HG02970 (cell line): Measurements from ENCODE around the gene MBOAT2.
"Not testable (repeated sequence)": the region's sequence is repeated elsewhere in the genome, so short reads cannot be mapped to it uniquely, and the experiment has no call there.

Experiments used
- ATAC-seq: cut with Tn5 transposase; IDR thresholded peaks from one replicate; pipeline ENCODE4 v1.9.1; 2021; ENCODE audit warnings: mild to moderate bottlenecking, moderate library complexity, moderate number of reproducible peaks; ENCODE audit not compliant: unreplicated experiment, low FRiP score

MBOAT2 gene

GRCh38 chr2:8965216-8965969, 38.1 kb downstream of the MBOAT2 start:
- no peak for ATAC-seq

GRCh38 chr2:8962890-8963289, 40.6 kb downstream of the MBOAT2 start:
- ATAC-seq = no peak

DNA sequence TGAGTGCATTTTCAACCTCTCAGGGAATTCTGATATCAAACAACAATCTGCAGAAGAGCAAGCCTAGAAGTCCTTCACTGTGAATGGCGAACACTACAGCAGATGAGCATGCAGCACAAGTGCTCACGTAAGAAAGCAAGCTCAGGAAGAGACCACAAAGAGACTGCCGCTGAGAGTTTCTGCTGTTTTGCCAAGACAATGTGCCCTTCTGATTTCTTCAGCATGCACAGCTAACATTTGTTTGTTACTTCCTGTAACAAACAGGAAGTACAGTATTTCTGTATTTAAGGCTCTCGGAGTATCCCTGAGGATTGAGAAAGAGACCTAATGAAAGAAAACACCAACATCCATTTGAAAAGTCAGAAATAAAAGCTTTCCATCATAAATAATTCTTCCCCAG, 45.9 kb downstream of the MBOAT2 start:
- no peak for ATAC-seq

GRCh38 chr2:8956774-8957173, 46.7 kb downstream of the MBOAT2 start:
- ATAC-seq = no peak

DNA sequence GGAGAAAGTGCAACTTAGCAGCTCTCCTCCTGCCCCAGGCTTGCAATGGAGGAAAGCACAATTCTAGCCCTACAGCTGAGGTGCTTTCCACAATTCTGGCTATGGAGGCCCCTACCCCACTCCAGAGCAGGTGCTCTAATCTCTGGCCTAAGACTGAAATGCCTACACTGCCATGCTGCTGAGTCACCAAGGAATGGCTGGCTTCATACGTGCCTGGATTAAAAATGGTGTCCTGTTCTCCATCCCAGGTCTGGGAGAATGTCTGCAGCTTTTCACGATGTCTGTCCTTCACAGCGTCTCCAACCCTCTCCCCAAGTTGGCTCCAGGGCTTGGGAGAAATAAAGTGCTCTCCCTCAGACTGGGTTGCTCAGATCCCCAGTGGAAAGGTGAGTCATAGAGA, 48.5 kb downstream of the MBOAT2 start:
- no peak for ATAC-seq

DNA sequence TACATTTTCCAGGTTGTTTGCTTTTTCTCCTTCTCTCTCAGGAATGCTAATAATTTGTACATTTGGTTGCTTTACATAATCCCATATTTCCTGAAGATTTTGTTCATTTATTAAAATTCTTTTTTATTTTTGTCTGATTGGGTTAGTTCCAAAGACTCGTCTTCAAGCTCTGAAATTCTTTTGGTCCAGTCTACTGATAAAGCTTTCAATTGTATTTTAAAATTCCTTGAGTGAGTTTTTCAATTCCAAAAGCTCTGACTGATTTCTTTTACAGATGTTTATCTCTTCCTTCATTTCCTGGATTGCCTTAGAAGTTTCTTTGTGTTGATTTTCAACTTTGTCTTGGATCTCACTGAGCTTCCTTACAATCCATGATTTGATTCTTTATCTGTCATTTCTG, 50.0 kb downstream of the MBOAT2 start:
- ATAC-seq = no peak

DNA sequence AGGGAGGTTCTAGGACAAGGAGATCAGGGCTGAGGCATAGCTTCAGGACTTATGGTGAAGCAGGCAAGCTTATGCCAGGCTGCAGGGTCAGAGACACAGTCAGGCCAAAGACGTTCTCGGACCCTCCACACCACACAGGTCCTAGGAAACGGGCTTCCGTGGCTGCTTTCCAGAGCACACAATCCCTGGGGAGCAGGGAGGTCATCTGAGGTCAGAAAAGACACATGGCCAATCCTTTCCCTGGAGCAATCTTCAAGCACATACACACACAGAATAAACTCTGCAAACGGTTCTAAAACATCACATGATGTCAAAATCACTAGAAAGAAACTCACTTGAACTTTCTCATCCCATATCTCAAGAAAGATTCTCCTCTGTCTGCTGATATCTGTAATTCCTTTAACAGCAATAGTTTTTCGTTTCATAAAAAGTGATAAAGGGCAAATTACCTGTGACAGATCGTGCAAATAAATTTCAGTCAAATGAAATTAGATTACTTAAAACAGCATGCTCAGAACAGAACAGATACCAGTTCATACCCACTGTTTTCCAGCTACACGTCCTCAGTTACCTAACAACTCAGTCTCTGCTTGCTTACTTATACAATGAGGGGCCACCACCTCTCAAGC, 63.9 kb downstream of the MBOAT2 start:
- no peak for ATAC-seq

GRCh38 chr2:8938384-8938783, 65.1 kb downstream of the MBOAT2 start:
- ATAC-seq = no peak

- ATAC-seq = no peak
Measured at GRCh38 chr2:8935982-8936381, 67.5 kb downstream of the MBOAT2 start.

DNA sequence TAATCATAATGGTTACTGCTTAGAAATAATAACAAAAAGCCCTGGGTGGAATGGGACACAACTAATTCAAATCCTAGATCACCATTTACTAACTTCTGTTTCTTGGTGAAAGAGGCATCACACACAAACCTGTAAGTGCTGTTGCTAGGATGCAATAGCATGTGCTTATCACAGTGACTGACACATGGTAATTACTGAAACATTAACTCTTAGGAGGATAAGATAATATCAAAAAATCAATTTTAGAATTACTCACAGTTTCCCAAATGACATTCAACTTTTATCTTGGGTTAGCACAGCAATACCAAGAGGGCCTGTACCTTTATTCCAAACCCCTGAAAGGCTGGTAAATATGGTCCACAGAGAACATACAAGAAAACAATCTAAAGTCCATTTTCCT, 69.1 kb downstream of the MBOAT2 start:
- ATAC-seq = no peak

- no peak for ATAC-seq
Measured at GRCh38 chr2:8932702-8933101, 70.8 kb downstream of the MBOAT2 start.

DNA sequence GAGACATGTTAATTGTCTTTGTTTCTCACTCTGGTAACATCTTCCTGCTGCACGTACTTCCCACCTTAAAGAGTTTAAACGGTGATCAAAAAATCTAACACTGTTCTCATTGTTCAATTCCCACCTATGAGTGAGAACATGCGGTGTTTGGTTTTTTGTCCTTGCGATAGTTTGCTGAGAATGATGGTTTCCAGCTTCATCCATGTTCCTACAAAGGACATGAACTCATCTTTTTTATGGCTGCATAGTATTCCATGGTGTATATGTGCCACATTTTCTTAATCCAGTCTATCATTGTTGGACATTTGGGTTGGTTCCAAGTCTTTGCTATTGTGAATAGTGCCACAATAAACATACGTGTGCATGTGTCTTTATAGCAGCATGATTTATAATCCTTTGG, 73.3 kb downstream of the MBOAT2 start:
- not testable (repeated sequence) for ATAC-seq

GRCh38 chr2:8929128-8929527, 74.4 kb downstream of the MBOAT2 start:
- no peak for ATAC-seq

DNA sequence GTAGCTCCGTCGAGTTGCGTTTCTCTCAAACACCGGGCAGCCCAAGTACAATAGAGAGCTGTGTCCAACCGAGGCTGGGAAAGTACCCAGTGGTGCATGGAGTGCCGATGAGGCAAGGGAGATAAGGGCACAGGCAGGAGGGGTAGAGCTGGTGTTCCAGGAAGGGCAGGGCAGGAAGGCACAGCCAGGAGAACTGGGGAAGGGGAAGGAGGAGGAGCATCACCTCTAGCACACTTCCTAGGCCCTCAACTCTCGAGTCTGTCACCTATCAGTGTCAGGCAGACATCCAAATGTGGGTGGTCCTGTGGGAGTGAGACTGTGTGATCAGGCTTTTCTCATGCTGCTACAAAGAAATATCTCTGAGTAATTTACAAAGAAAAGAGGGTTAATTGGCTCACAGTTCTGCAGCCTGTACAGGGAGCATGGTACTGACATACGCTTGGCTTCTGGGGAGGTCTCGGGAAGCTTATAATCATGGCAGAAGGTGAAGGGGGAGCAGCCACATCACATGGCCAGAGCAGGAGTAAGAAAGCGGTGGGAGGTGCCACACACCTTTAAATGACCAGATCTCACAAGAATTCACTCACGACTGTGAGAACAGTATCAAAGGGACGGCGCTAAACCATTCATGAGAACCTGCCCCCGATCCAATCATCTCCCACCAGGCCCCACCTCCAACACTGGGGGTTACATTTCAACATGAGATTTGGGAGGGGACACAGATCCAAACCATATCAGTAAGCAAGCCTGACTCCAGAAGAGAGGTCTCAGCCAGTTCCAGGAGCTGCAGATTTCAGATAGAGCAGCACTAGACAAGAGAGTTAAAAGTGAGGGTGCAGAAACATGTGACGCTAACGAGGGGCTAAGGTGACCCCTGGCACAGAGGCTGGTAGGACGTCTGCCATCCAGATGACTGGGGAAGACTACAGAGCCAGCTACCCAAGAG, 75.7 kb downstream of the MBOAT2 start:
- no peak for ATAC-seq

GRCh38 chr2:8926356-8926755, 77.1 kb downstream of the MBOAT2 start:
- ATAC-seq = no peak

GRCh38 chr2:8925411-8925810, 78.1 kb downstream of the MBOAT2 start:
- ATAC-seq = no peak

GRCh38 chr2:8923183-8923582, 80.3 kb downstream of the MBOAT2 start:
- no peak for ATAC-seq

- ATAC-seq = no peak
Measured at GRCh38 chr2:8922431-8922830, 81.1 kb downstream of the MBOAT2 start.

DNA sequence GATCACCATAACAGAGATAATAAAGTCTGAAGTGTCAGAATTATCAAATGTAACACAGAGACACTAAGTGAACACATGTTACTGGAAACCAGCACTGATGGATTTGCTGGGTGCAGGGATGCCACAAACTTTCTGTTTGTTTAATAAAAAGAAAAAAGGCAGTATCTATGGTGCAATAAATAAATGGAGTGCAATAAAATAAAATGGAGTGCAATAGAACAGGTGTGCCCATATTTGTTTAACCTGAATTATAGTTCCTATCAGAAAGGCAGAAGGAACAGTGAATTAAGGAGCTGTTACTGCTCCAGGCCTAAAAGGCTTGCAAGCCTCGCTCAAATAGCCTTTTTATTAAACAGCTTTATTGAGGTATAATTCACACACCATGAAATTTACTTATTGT, 85.1 kb downstream of the MBOAT2 start:
- ATAC-seq = no peak

- no peak for ATAC-seq
Measured at GRCh38 chr2:8915941-8916340, 87.5 kb downstream of the MBOAT2 start.

DNA sequence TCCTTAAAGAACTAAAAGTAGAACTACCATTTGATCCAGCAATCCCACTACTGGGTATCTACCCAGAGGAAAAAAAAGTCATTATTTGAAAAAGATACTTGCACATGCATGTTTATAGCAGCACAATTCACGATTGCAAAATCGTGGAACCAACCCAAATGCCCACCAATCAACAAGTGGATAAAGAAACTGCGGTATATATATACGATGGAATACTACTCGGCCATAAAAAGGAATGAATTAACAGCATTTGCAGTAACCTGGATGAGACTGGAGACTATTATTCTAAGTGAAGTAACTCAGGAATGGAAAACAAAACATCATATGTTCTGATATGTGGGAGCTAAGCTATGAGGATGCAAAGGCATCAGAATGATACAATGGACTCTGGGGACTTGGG, 89.7 kb downstream of the MBOAT2 start:
- ATAC-seq = not testable (repeated sequence)
